Measurements from ENCODE around the gene BZW2. TPM values are rescaled to one million over a fixed set of nuclear protein-coding genes. Genes with fewer than 3 reads are reported as not detected.

Gene BZW2
- total and polyA plus RNA-seq, 7 donors, result 83.7 to 163 (median 133) TPM

DNA sequence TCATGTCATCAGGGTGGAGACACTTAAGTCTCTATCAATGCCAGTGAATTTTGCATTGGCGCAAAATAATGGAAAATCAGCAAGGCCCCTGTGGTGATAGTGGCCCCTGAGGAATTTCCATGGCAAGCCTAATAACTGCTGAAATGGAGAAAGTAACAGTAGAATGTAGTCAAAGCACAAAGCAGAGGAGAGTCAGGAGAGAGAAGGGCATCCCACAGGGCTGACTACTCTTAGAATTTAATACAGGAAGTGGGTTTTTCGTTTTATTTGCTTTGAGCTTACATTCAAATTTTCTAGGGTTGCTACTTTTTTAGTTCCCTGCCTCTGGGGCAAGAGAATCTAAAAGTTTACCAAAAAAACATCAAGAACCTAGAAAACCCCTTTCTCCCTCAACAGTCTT lies 39.0 kb downstream of the BZW2 start:
- H3K4me1 ChIP-seq, result no peaks in the 10 kb centered on the region
- 74 to 80% (median 74%) methylated on average over 2 of the region's 2 CpGs for WGBS, 3 donors
- no peaks in the 10 kb centered on the region for H3K9me3 ChIP-seq
- intact Hi-C loops (cut with DNase I), result no loop called here
- peaks cover 10 to 84% of the 10 kb centered on the region in 2 donors for H3K36me3 ChIP-seq (ENCODE audit: insufficient read depth in 1 of 2, low read depth in 1 of 2)
- ATAC-seq (no peak), DNase-seq (no peak)
- no peak overlapping the region for H3K27ac ChIP-seq
- TF ChIP-seq, protein P1, sequence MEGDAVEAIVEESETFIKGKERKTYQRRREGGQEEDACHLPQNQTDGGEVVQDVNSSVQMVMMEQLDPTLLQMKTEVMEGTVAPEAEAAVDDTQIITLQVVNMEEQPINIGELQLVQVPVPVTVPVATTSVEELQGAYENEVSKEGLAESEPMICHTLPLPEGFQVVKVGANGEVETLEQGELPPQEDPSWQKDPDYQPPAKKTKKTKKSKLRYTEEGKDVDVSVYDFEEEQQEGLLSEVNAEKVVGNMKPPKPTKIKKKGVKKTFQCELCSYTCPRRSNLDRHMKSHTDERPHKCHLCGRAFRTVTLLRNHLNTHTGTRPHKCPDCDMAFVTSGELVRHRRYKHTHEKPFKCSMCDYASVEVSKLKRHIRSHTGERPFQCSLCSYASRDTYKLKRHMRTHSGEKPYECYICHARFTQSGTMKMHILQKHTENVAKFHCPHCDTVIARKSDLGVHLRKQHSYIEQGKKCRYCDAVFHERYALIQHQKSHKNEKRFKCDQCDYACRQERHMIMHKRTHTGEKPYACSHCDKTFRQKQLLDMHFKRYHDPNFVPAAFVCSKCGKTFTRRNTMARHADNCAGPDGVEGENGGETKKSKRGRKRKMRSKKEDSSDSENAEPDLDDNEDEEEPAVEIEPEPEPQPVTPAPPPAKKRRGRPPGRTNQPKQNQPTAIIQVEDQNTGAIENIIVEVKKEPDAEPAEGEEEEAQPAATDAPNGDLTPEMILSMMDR (IDR thresholded peaks at IDR 0.05), result no peak
- no peak overlapping the region for H3K4me3 ChIP-seq
- H3K27me3 ChIP-seq (ENCODE audit: insufficient read depth in 3 of 3, low read length in 2 of 3), result no peaks in the 10 kb centered on the region

DNA sequence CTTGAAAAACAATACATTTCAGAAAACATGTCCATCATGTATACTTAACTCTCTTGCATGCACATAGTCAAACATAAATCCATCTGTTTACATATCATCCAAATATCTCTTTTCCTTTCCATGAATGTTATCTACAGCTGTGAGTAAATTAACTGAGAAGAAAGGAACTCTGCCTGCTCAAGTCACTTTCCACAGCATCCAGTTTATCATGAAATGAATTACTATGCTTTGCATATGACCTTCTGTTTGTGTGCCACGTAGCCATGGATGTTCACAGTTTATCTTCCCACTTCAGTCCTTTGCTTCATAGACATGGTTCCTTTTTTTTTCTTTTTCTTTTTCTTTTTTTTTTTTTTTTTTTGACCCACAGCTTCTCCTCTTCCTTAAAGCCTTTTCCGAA lies 39.6 kb downstream of the BZW2 start:
- no peak for DNase-seq
- H3K4me1 ChIP-seq, result no peaks in the 10 kb centered on the region
- peaks cover 10 to 84% of the 10 kb centered on the region in 2 donors for H3K36me3 ChIP-seq (ENCODE audit: insufficient read depth in 1 of 2, low read depth in 1 of 2)
- no peak overlapping the region for H3K27ac ChIP-seq
- WGBS, 3 donors, result 91 to 94% (median 93%) methylated on average over 2 of the region's 2 CpGs
- no peak overlapping the region for H3K4me3 ChIP-seq
- no peaks in the 10 kb centered on the region for H3K27me3 ChIP-seq (ENCODE audit: insufficient read depth in 3 of 3, low read length in 2 of 3)
- H3K9me3 ChIP-seq, result no peaks in the 10 kb centered on the region
- no peak for ATAC-seq
- intact Hi-C loops (cut with DNase I), result no loop called here
- TF ChIP-seq, protein P1 (IDR thresholded peaks at IDR 0.05), result no peak

DNA sequence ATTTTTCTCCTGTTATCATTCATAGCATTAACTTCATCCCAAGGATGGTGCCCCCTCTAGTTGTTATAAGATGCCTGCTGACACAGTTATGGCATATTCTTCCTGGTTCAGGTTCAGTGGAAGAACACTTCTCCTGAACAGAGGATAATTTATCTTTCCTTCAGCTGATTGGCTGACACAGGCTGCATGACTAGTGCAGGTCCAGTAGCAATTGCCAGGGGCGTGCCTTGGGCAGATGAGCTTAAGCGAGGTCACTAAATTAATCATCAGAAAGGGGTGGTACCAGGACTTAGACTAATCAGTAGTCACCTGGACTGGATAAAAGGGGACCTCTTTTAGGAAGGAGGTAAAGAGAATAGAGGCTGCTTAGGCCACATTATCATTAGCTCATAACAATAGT lies 42.3 kb downstream of the BZW2 start:
- Histone ChIP-seq H3K4me3 (no peak overlapping the region), H3K4me1 (no peaks in the 10 kb centered on the region), H3K27ac (no peak overlapping the region), H3K36me3 (ENCODE audit: insufficient read depth in 1 of 2, low read depth in 1 of 2) (peaks cover 3 to 84% of the 10 kb centered on the region in 2 donors), H3K9me3 (no peaks in the 10 kb centered on the region), H3K27me3 (ENCODE audit: insufficient read depth in 3 of 3, low read length in 2 of 3) (no peaks in the 10 kb centered on the region)
- 93 to 96% (median 96%) methylated on average over 2 of the region's 2 CpGs for WGBS, 3 donors
- ATAC-seq, result no peak
- TF ChIP-seq, protein P1 (IDR thresholded peaks at IDR 0.05), result no peak
- DNase-seq, result no peak
- intact Hi-C loops (cut with DNase I), result no loop called here

DNA sequence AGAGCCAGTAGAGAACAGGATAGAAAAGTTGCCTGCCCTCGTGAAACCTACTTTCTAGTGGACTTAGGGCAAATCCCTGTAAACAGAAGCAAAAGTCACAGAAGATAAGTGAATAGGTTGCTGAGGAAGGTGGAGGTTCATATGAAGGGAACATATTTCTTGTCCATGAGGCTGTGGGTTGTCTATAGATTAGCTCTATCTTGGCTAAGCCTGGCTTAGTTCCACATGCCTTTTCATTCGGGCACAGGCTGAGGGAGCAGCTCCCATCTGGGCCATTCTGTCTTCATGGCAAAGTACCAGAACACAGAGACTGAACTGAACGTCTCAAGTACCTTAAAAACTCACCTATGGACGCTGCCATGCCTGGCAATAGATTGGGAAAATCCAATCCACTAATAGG lies 45.3 kb downstream of the BZW2 start:
- no peak overlapping the region for H3K4me3 ChIP-seq
- intact Hi-C loops (cut with DNase I), result loop anchor here in 1 of 2 donors (5.0 kb wide), 1 partner anchor 226 kb away; no protein-coding TSS in a partner anchor
- ATAC-seq (no peak), DNase-seq (no peak)
- WGBS, 3 donors, result 73 to 79% (median 76%) methylated on average over 4 of the region's 4 CpGs
- H3K27ac ChIP-seq, result no peak overlapping the region
- no peaks in the 10 kb centered on the region for H3K4me1 ChIP-seq
- peaks cover 0 to 83% of the 10 kb centered on the region in 2 donors for H3K36me3 ChIP-seq (ENCODE audit: insufficient read depth in 1 of 2, low read depth in 1 of 2)
- TF ChIP-seq, protein P1 (IDR thresholded peaks at IDR 0.05), result no peak
- H3K9me3 ChIP-seq, result no peaks in the 10 kb centered on the region
- H3K27me3 ChIP-seq (ENCODE audit: insufficient read depth in 3 of 3, low read length in 2 of 3), result no peaks in the 10 kb centered on the region
